Measurements from ENCODE around the gene KIF5A.
A peak's percentile ranks its signal among the peaks of the same experiment; 100 is the strongest.
"Not testable (repeated sequence)": the region's sequence is repeated elsewhere in the genome, so short reads cannot be mapped to it uniquely, and the experiment has no call there.

Gene KIF5A

GRCh38 chr12:57549909-57550640 lies at the start of gene KIF5A:
Gene KIF5A (plus strand): TSS chr12:57550044. CDS start chr12:57550272, 228 bp downstream.
- peak; percentile 78 for DNase-seq
- ATAC-seq: peak; percentile 45

GRCh38 chr12:57500213-57500612 lies 49.6 kb upstream of the KIF5A start:
- DNase-seq (no peak), ATAC-seq (no peak)

GRCh38 chr12:57502311-57502969 lies 47.4 kb upstream of the KIF5A start:
- ATAC-seq: not testable (repeated sequence)

GRCh38 chr12:57506541-57506940 lies 43.3 kb upstream of the KIF5A start:
- DNase-seq, ATAC-seq: not testable (repeated sequence)

More at GRCh38 chr12:57502311-57502969, 47.4 kb upstream of the KIF5A start:
- not testable (repeated sequence) for DNase-seq

GRCh38 chr12:57507796-57508195 lies 42.0 kb upstream of the KIF5A start:
- ATAC-seq, DNase-seq: not testable (repeated sequence)

DNA sequence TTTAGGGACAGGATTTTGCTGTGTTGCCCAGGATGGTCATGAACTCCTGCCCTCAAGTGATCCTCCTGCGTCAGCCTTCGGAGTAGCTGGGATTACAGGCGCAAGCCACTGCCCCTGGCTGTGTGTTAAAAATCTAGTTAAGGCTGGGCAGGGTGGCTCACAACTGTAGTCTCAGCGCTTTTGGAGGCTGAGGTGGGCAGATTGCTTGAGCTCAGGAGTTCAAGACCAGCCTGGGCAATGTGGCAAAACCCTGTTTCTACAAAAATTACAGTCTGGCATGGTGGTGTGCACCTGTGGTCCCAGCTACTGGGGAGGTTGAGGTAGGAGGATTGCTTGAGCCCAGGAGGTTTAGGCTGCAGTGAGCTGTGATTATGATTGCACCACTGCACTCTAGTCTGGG lies 38.7 kb upstream of the KIF5A start:
- no peak for DNase-seq
- ATAC-seq: no peak

DNA sequence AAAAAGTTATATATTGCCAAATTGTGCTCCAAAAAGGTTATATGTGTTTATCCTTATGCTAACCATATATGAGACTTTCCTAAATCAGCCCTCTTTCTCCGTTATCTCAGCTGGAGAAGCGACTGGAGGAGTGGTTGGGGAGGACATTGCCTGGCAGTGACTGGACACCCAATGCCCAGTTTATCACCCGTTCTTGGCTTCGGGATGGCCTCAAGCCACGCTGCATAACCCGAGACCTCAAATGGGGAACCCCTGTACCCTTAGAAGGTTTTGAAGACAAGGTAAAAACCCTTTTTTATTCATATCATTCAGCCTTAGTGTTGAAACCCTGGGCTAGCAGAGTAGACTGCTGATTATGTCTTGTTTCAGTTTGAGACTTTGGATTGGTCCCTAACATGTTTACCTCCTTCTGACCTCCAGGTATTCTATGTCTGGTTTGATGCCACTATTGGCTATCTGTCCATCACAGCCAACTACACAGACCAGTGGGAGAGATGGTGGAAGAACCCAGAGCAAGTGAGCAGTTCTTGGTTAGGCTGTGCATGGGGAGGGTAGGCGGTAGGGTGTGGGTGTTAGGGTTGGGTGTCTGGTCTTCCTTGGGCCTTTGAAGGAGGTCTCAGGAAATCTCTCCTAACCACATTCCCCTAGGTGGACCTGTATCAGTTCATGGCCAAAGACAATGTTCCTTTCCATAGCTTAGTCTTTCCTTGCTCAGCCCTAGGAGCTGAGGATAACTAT lies 38.1 kb upstream of the KIF5A start:
- no peak for DNase-seq
- ATAC-seq: no peak

- DNase-seq: no peak
- ATAC-seq: no peak
These were observed 37.2 kb upstream of the KIF5A start for GRCh38 chr12:57512665-57513064.

DNA sequence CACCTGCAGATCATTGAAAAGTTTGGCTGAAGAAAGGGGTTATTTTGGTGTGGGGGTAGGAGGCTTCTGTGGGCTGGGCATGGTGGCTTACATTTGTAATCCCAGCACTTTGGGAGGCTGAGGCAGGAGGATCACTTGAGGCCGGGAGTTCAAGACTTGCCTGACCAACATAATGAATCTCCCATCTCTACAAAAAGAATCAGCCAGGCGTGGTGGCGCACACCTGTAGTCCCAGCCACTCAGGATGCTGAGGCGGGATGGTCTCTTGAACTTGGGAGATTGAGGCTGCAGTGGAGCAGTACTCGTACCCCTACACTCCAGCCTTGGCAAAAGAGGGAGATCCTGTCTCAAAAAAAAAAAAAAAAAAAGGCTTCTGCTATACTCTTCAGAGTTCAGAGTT lies 36.6 kb upstream of the KIF5A start:
- no peak for ATAC-seq
- DNase-seq: no peak

DNA sequence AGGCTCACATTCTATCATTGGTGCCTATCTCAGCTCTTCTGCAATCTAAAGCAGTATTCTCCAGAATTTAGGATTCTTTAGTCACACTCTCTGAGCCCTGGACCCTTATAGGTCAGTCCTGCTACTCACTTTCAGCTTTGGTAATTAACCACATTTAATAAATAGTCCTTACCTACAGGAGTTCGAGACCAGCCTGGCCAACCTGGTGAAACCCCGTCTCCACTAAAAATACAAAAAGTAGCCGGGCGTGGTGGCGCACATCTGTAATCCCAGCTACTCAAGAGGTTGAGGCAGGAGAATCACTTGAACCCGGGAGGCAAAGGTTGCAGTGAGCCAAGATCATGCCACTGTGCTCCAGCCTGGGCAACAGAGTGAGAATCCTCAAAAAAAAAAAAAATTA lies 36.2 kb upstream of the KIF5A start:
- ATAC-seq, DNase-seq: not testable (repeated sequence)

- not testable (repeated sequence) for ATAC-seq, DNase-seq
These were observed 35.6 kb upstream of the KIF5A start for GRCh38 chr12:57514246-57514645.

DNA sequence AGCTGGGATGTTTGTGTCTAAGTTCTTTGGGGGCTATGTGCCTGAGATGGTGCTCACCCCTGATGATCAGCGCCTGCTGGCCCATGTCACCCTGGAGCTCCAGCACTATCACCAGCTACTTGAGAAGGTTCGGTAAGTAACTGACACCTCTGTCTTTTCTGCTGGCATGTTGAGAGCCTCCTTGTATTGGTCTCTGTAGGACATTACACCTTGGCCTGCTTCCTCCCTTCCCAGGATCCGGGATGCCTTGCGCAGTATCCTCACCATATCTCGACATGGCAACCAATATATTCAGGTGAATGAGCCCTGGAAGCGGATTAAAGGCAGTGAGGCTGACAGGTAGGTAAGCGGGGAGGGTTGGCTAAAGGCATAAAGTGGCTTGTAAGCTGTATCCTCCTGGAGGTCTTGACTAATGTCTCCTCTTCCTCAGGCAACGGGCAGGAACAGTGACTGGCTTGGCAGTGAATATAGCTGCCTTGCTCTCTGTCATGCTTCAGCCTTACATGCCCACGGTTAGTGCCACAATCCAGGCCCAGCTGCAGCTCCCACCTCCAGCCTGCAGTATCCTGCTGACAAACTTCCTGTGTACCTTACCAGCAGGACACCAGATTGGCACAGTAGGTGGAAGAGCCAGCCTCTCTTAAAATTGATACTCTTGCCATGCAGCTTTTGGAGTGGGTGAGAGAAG lies 35.0 kb upstream of the KIF5A start:
- ATAC-seq (no peak), DNase-seq (no peak)

DNA sequence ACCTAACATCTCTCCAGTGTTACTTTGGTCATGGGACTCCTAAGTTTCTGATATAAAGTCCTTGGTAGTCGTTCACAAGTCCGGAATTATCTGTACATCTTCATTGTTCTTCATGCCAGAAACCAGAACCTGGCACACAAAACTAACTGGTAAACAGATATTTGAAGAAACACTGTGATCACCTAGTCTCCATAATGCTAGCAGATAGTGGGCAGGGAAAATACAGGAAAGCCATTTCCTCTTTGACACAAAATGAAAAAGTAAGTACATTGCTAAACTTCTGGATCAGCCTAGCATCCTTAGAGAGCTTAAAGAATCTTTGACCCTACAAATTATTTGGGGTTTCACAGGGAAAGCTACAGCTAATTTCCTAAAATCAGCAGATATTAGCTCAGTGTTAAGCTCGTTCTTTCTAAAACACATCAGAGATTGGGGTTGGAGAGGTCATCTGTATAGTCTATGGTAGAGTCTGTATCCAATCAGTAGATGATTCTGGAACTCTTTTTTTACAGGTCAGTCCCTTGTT lies 34.4 kb upstream of the KIF5A start:
- ATAC-seq (no peak), DNase-seq (no peak)

GRCh38 chr12:57515934-57516541 lies 33.8 kb upstream of the KIF5A start:
- no peak for DNase-seq
- no peak for ATAC-seq

DNA sequence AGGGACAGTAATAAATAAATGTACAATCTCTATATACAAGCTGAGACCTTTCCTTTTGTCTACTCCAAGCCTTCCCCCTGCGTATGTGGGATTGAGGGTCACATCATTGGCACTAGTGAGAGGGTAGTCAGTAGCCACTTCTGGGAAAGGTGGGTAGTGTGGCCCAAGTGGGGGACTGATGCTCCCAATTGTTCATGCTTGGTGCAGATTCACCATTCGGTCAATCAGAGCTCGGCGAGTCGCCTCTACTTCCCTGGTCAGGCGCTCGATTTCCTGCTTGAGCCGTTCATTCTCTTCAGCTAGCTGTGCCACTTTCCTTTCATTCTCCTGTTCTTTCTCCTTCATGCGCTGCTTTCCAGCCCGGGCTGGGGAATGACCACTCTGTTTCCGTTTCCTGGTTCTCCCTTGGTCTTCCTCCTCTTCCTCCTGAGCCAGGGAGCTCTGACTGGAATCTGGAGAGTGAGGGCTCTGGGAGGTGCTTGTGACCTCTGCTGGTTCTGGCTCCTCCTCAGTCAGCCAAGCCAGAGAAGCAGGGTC lies 33.2 kb upstream of the KIF5A start:
- no peak for DNase-seq
- ATAC-seq: no peak

DNA sequence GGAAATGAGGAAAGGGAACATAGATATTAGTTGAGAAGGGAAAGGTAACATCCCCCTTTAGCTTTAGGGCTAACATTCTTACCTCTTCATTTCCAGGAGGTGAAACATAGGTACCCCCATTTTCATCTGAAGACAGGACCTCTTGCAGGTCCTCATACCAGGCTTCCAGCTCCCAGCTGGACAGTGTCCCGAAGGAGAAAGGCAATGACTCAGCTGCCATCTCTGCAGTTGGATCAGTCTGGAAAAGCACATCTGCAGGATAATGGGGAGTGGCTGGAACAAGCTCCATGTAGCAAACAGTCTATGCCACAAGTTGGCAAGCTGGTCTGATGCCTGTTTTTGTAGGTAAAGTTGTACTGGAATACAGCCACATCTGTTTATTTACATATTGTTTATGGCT lies 32.7 kb upstream of the KIF5A start:
- no peak for ATAC-seq
- no peak for DNase-seq

DNA sequence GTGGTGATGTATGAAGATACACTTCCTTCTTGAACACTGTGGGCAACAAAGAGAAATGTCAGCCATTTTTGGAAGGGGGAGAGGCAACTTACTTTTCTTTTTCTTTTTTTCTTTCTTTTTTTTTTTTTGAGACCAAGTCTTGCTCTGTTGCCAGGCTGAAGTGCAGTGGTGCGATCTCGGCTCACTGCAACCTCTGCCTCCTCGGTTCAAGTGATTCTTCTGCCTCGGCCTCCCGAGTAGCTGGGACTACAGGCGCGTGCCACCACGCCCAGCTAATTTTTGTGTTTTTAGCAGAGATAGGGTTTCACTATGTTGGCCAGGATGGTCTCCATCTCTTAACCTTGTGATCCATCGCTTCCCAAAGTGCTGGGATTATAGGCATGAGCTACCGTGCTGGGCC lies 32.1 kb upstream of the KIF5A start:
- not testable (repeated sequence) for ATAC-seq, DNase-seq

DNA sequence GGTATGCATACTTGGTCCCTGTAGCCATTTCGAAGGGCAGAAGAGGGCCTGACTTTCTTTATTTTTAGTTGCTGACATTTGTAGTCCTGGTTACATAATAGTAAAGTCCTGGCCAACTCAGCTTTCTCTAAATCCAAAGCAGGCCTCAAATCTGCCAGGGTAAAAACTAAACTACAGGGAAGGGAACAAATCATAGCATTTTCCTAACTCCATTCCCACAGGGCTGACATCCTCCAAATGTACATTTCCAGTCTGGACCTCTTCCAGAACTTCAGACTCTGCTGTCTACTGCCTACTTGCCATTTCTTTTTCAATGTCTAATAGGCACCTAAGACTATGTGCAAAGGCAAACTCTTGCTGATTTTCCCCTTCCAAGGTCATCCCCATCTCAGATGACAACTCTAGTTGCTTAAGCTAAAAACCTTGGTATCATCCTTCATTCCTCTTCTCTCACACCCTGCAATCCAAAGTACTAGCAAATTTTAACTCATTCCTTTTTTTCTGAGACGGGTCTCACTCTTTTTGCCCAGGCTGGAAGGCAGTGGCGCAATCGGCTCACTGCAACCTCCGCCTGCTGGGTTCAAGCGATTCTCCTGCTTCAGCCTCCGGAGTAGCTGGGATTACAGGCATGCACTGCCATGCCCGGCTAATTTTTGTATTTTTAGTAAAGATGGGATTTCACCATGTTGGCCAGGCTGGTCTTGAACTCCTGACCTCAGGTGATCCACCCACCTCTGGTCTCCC lies 31.5 kb upstream of the KIF5A start:
- no peak for ATAC-seq
- no peak for DNase-seq

DNA sequence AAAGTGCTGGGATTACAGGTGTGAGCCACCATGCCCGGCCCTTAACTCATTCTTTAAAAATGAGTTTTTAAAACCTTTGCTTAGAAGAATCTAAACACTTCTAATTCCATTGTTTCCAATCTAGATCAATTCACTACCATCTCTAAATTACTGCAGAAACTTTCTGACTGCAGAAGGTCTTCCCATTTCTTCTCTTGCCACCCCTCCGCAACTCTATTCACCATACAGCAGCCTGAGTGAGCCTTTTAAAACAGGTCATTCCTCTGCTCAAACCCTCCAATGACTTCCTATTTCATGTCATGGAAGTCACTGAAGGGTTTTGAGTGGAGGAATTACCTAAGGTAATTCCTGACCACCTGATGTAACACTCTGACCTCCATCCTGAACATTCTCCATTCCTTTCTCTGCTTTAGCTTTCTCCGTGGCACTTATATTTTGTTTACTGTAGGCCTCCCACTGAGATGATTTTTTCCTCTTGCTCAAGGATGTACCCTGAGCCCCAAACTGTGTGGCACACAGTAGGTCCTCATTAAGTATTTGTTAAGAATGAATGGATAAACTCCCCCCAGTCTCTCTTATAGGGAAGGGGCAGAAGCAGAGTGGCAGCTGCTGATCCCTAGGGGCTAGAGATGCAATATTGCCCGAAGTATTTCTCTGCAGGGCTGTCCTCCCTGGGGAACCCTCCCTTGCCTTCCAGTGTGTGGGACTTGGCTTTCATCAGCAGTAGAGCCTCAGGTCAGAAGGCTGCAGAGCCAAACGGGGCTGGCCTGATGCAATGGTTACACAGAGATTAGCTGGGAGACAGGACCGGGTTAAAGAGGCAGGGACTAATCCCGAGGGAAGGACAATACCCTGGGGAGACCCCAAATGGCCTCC lies 30.7 kb upstream of the KIF5A start:
- ATAC-seq (no peak), DNase-seq (peak; percentile 37)

- no peak for ATAC-seq
- peak; percentile 35 for DNase-seq
These were observed 30.1 kb upstream of the KIF5A start for GRCh38 chr12:57519796-57520052.

Data from stimulated activated naive CD8-positive, alpha-beta T cell treated with anti-CD3 and anti-CD28 coated beads, Interleukin-15, Interleukin-2, amounts not matched to agents 100 U/mL and 50 U/mL, for 24 hours (primary cell).